Muscle layer of duodenum (tissue), 2 donors: ENCODE results near the gene RAB3IP.
"Not testable (repeated sequence)": the region's sequence is repeated elsewhere in the genome, so short reads cannot be mapped to it uniquely, and the experiment has no call there.

Experiments
- H3K27ac ChIP-seq: one replicate; pipeline ENCODE4 v1.7.0; 2013; ENCODE audit warnings: mild to moderate bottlenecking, low read length
- H3K27me3 ChIP-seq: one replicate; pipeline ENCODE4 v1.7.0; 2013; ENCODE audit warnings: low read depth, mild to moderate bottlenecking, control low read depth, low read length
- H3K36me3 ChIP-seq, 2 donors: one replicate each; pipeline ENCODE4 v1.7.0; 2013; ENCODE audit warnings: low read length in 2 of 2, control low read depth in 1 of 2, mild to moderate bottlenecking in 1 of 2; ENCODE audit not compliant: insufficient read depth in 2 of 2, control insufficient read depth in 1 of 2
- H3K4me1 ChIP-seq, 2 donors: one replicate each; pipeline ENCODE4 v1.7.0; 2013; ENCODE audit warnings: low read length in 2 of 2, mild to moderate bottlenecking in 2 of 2, control low read depth in 1 of 2, moderate library complexity in 1 of 2; ENCODE audit not compliant: insufficient read depth in 2 of 2, control insufficient read depth in 1 of 2
- H3K4me3 ChIP-seq, 2 donors: one replicate each; pipeline ENCODE4 v1.7.0; 2013; ENCODE audit warnings: low read length in 2 of 2, low read depth in 1 of 2, mild to moderate bottlenecking in 1 of 2
- H3K9me3 ChIP-seq, 2 donors: one replicate each; pipeline ENCODE4 v1.7.0; 2013; ENCODE audit warnings: low read length in 2 of 2, control low read depth in 1 of 2, mild to moderate bottlenecking in 1 of 2; ENCODE audit not compliant: control insufficient read depth in 1 of 2
- donor health status: healthy.

RAB3IP gene

DNA sequence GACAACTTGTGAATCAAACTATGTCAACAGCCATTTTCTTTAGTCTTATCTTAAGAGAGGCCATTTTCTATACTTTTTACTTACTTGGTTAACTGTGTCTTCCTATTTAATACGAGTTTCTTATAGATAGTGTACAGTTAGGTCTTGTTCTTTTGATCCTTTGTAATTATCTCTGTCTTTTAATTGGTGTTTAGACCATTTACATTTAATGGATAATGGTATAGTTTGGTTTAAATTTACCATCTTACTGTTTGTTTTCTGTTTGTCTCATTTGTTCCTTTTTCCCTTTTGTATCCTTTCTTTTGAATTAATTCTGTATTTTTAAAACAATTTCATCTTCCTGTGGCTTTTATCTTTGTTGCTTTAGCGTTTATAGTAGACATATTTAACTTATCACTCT lies 19.4 kb downstream of the RAB3IP start:
- H3K36me3 ChIP-seq: peaks cover 0 to 10% of the 10 kb centered on the region in 2 donors
- H3K4me1 ChIP-seq: no peaks in the 10 kb centered on the region
- no peak overlapping the region for H3K4me3 ChIP-seq
- peaks cover 6% of the 10 kb centered on the region in 2 donors for H3K9me3 ChIP-seq
- H3K27ac ChIP-seq: no peak overlapping the region
- H3K27me3 ChIP-seq: no peaks in the 10 kb centered on the region

DNA sequence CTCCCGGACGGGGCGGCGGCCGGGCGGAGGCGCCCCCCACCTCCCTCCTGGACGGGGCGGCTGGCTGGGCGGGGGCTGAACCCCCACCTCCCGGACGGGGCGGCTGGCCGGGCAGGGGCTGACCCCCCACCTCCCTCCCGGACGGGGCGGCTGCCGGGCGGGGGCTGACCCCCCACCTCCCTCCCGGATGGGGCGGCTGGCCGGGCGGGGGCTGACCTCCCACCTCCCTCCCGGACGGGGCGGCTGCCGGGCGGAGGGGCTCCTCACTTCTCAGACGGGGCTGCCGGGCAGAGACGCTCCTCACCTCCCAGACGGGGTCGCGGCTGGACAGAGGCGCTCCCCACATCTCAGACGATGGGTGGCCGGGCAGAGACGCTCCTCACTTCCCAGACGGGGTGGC lies 20.9 kb downstream of the RAB3IP start:
- Histone ChIP-seq H3K9me3 (peaks cover 6 to 14% of the 10 kb centered on the region in 2 donors), H3K36me3 (peaks cover 0 to 15% of the 10 kb centered on the region in 2 donors)
- not testable (repeated sequence) for H3K27ac ChIP-seq, H3K27me3 ChIP-seq, H3K4me3 ChIP-seq, H3K4me1 ChIP-seq

DNA sequence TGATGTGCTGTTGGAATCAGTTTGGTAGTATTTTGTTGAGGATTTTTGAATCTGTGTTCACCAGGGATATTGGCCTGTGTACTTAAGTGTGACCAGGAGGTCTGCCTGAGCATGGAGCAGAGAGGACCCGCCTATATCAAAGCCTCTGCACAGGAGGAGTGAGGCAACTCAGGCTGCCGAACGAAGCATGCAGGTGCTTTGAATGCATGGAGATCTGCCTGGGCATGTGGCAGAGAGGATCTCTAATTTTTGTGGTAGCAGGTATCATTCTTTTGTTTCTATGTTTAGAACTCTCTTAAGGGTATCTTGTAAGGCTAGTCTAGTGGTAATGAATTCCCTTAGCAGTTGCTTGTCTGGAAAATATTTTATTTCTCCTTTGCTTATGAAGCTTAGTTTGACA lies 26.9 kb downstream of the RAB3IP start:
- Histone ChIP-seq H3K36me3 (peaks cover 0 to 27% of the 10 kb centered on the region in 2 donors), H3K27ac (no peak overlapping the region), H3K9me3 (peaks cover 12 to 43% of the 10 kb centered on the region in 2 donors), H3K4me1 (no peaks in the 10 kb centered on the region), H3K27me3 (no peaks in the 10 kb centered on the region), H3K4me3 (no peak overlapping the region)

DNA sequence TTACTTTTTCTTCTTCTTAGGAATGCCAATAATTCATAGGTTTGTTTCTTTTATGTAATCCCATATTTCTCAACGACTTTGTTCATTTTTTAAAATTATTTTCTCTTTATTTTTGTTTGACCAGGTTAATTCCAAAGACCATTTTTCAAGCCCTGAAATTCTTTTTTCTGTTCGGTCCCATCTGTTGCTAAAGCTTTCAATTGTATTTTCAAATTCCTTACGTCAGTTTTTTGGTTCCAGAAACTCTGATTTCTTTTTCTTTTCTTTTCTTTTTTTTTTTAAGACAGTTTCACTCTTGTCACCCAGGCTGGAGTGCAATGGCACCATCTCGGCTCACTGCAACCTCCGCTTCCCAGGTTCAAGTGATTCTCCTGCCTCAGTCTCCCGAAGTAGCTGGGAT lies 27.6 kb downstream of the RAB3IP start:
- Histone ChIP-seq H3K36me3 (peaks cover 0 to 27% of the 10 kb centered on the region in 2 donors), H3K4me1 (no peaks in the 10 kb centered on the region), H3K4me3 (no peak overlapping the region), H3K27me3 (no peaks in the 10 kb centered on the region), H3K27ac (no peak overlapping the region), H3K9me3 (peaks cover 12 to 43% of the 10 kb centered on the region in 2 donors)

DNA sequence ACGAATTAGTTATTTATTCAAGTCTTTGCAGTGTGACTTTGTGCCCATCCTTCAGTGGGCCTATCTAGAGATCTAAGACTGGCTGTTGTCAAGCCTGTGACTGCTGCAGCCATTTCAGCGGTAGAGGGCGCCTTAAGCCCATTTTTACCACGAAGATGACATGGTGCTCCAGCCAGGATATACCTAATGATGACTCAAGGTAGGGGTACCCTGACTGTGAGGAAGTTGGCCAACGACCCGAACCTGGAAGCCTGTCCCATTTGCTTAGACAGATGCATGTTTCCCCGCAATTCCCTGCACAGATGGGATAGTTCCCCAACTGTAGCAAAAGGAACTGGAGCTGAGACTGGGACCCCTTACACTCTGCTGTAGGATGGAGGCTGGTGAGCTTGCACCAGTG lies 41.3 kb downstream of the RAB3IP start:
- Histone ChIP-seq H3K4me1 (no peaks in the 10 kb centered on the region), H3K27ac (no peak overlapping the region), H3K4me3 (no peak overlapping the region), H3K27me3 (no peaks in the 10 kb centered on the region), H3K9me3 (peaks cover 0 to 9% of the 10 kb centered on the region in 2 donors), H3K36me3 (no peaks in the 10 kb centered on the region)

DNA sequence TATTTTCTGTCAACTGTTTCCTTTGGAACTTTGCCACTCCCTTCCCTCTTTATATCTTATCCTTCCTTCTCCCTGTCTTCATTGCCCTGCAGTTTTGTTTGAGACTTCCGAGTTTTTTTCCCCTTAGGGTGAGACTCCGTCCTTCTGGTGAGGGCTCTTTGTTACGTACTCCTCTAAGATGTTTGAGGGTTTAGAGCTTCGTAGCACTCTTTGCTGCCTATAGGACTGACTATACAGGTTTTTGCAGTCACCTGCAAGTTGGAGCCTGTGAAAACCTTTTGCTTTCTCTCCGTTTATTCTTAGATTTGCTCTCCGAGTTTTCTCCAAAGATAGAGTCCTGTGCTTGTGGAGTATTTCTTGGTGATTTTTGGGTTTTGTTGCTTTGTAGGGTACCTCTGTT lies 44.7 kb downstream of the RAB3IP start:
- H3K27me3 ChIP-seq: no peaks in the 10 kb centered on the region
- peaks cover 0 to 9% of the 10 kb centered on the region in 2 donors for H3K9me3 ChIP-seq
- no peak overlapping the region for H3K4me3 ChIP-seq
- H3K27ac ChIP-seq: no peak overlapping the region
- H3K4me1 ChIP-seq: no peaks in the 10 kb centered on the region
- no peaks in the 10 kb centered on the region for H3K36me3 ChIP-seq

DNA sequence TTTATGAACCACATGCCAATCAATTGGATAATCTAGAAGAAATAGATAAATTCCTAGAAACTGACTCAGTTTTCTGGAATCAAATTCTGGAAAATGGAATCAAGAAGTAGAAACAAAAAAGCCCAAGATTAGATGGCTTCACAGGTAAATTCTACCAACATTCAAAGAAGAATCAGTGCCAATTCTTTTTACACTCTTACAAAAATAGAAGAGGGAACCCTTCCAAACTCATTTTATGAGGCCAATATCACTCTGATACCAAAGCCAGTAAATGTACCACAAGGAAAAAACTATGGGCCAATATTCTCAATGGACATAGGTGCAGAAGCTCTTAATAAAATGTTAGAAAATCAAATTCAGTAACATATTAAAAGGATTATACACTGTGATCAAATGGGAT lies 50.7 kb downstream of the RAB3IP start:
- no peaks in the 10 kb centered on the region for H3K36me3 ChIP-seq
- peaks cover 0 to 29% of the 10 kb centered on the region in 2 donors for H3K9me3 ChIP-seq
- no peak overlapping the region for H3K4me3 ChIP-seq
- no peak overlapping the region for H3K27ac ChIP-seq
- no peaks in the 10 kb centered on the region for H3K4me1 ChIP-seq
- no peaks in the 10 kb centered on the region for H3K27me3 ChIP-seq

DNA sequence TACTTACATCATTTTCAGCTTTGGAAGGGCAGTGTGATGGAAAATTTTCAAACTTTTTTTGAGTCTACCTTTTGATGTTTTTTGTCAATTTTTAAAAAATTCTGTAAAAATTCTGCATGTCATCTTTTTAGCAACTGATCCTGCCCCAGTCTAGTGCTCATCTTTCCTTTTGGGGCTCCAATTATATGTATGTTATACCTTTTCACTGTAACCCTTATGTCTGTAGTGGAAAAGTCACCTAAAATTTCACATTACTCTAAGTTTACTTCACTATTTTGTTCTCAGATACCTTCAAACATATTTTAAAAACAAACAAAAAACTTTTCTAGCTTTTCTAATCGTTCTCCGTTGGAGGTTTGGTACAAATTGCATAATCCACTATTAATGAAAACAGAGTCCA lies 53.9 kb downstream of the RAB3IP start:
- Histone ChIP-seq H3K4me1 (no peaks in the 10 kb centered on the region), H3K9me3 (peaks cover 0 to 29% of the 10 kb centered on the region in 2 donors), H3K27me3 (no peaks in the 10 kb centered on the region), H3K36me3 (peaks cover 3 to 9% of the 10 kb centered on the region in 2 donors), H3K27ac (no peak overlapping the region), H3K4me3 (no peak overlapping the region)

DNA sequence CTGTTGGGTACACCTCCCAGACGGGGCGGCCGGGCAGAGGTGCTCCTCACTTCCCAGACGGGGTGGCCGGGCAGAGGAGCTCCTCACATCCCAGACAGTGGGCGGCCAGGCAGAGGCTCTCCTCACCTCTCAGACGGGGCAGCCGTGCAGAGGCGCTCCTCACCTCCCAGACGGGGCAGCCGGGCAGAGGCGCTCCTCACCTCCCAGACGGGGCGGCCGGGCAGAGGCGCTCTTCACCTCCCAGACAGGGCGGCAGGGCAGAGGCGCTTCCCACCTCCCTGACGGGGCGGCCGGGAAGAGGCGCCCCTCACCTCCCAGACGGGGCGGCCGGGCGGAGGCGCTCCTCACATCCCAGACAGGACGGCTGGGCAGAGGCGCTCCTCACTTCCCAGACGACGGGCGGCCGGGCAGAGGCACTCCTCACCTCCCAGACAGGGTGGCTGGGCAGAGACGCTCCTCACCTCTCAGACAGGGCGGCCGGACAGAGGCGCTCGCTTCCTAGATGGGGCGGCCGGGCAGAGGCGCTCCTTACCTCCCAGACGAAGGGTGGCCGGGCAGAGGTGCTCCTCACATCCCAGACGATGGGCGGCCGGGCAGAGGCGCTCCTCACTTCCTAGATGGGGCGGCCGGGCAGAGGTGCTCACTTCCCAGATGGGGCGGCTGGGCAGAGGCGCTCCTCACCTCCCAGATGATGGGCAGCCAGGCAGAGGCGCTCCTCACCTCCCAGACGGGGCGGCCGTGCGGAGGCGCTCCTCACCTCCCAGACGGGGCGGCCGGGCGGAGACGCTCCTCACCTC lies 68.6 kb downstream of the RAB3IP start:
- H3K4me1 ChIP-seq: not testable (repeated sequence)

DNA sequence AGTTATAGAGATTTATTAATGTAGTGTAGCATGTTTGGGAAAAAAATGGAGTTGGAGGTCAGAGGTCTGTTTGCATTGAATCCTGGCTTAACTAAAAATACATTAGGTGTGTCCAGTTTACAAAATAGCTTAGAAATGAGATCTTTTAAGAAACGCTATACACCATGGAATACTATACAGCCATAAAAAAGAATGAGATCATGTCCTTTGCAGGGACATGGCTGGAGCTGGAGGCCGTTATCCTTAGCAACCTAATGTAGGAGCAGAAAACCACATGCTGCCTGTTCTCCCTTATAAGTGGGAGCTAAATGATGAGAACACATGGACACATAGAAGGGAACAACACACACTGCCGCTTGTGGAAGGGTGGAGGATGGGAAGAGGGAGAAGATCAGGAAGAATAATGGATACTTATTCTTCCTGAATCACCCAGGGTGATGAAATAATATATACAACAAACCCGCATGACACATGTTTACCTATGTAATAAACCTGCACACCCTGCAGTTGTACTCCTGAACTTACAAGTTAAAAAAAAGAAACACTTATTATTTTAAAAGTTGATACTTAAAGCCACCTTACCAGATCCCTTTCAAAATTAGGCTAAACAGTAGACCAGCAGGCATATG lies 72.3 kb downstream of the RAB3IP start:
- H3K27ac ChIP-seq: no peak overlapping the region
- H3K9me3 ChIP-seq: no peaks in the 10 kb centered on the region
- H3K4me1 ChIP-seq: no peaks in the 10 kb centered on the region
- no peaks in the 10 kb centered on the region for H3K27me3 ChIP-seq
- H3K36me3 ChIP-seq: peaks cover 4 to 5% of the 10 kb centered on the region in 2 donors
- no peak overlapping the region for H3K4me3 ChIP-seq

More for the DNA sequence above, 68.6 kb downstream of the RAB3IP start:
- H3K4me3 ChIP-seq, H3K9me3 ChIP-seq, H3K36me3 ChIP-seq, H3K27ac ChIP-seq, H3K27me3 ChIP-seq: not testable (repeated sequence)

DNA sequence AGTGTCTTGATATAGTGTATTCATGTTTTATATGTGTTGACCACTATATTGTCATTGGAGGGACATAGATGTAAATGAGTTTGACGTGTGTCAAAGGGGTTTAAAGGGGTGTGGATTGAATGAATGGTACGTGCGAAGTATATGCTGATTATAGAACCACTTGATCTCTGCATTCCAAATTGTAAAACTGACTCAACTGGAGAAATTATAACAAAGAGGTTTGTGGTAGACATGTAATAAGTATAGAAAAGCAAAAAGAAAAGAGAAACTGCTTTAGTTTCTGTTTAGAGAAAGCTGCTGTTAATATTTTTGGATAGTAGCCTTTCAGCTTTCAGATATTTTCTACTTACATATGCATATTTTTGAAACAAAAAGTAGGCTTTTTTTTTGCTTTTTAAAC lies 77.4 kb downstream of the RAB3IP start:
- peaks cover 0 to 4% of the 10 kb centered on the region in 2 donors for H3K36me3 ChIP-seq
- no peaks in the 10 kb centered on the region for H3K27me3 ChIP-seq
- H3K4me1 ChIP-seq: no peaks in the 10 kb centered on the region
- no peak overlapping the region for H3K4me3 ChIP-seq
- H3K27ac ChIP-seq: no peak overlapping the region
- no peaks in the 10 kb centered on the region for H3K9me3 ChIP-seq
